Right lobe of liver (tissue), 6 donors: ENCODE data around the gene IL2RA. TPM values are rescaled to one million over a fixed set of nuclear protein-coding genes. Genes with fewer than 3 reads are reported as not detected.

Experiments
- ATAC-seq, 4 donors: fragments of 200-7000 bp; cut with Tn5 transposase; one replicate each; pipeline ENCODE4 v1.9.1; 2020; ENCODE audit warnings: mild to moderate bottlenecking in 4 of 4, moderate library complexity in 4 of 4
- DNase-seq, 3 donors: peaks; one replicate each; pipeline ENCODE4 v3.0.0-alpha.2; 2020
- H3K27ac ChIP-seq, 3 donors: fragments of 200-600 bp; one replicate each; pipeline ENCODE4 v1.8.0; 2022
- H3K27me3 ChIP-seq, 2 donors: fragments of 200-600 bp; one replicate each; pipeline ENCODE4 v1.8.0; 2022
- H3K36me3 ChIP-seq, 4 donors: fragments of 200-600 bp; sonication (generic) in 1 of 4; one replicate each; pipeline versions ENCODE4 v1.5.1 to v1.8.0; 2017 to 2022; ENCODE audit warnings: control low read depth in 1 of 4
- H3K4me1 ChIP-seq, 4 donors: fragments of 200-600 bp; sonication (generic) in 1 of 4; one replicate each; pipeline versions ENCODE4 v1.5.1 to v1.8.0; 2017 to 2022; ENCODE audit warnings: control low read depth in 1 of 4
- H3K4me3 ChIP-seq, 3 donors: fragments of 200-600 bp; one replicate each; pipeline ENCODE4 v1.8.0; 2022
- H3K9me3 ChIP-seq, 4 donors: fragments of 200-600 bp; sonication (generic) in 1 of 4; one replicate each; pipeline versions ENCODE4 v1.5.1 to v1.8.0; 2017 to 2022; ENCODE audit warnings: control low read depth in 1 of 4
- CTCF ChIP-seq, 4 donors: fragments of 200-600 bp in 3 of 4; fragments of 450-650 bp in 1 of 4; IDR thresholded peaks; one replicate each; pipeline versions ENCODE4 v1.5.1 to v1.8.0; 2016 to 2022; ENCODE audit warnings: antibody characterized with exemption in 4 of 4, mild to moderate bottlenecking in 2 of 4
- POLR2A ChIP-seq: fragments of 450-650 bp; IDR thresholded peaks from one replicate; pipeline ENCODE4 v1.6.1; 2017; ENCODE audit warnings: antibody characterized with exemption, mild to moderate bottlenecking
- WGBS: methylation state at CpG from one replicate; pipeline ENCODE4 v1.1.6; 2018; ENCODE audit warnings: low coverage, low lambda C conversion rate; ENCODE audit not compliant: insufficient coverage; ENCODE audit errors: missing lambda C conversion rate; 5-methylcytosine and 5-hydroxymethylcytosine counted together
- intact Hi-C, 2 donors: fragments of 100-400 bp; cut with DNase I; formaldehyde crosslinking; loops; one replicate each; pipeline versions ENCODE4 v1.11.2 to v1.14.1; 2022
- total RNA-seq, 6 experiments: library from RNA; depleted of rRNA in 2 of 6; stranded (reverse); fragments of >200 nt in 2 of 6; fragmentation: NEBNext Ultra II Directional in 3 of 6; extraction: Animal tissue kit (Norgen Biotek cat#: 25700) in 3 of 6; gene quantifications; one replicate each; pipeline versions ENCODE4 v1.1.0 to v1.2.4, GENCODE V29; 2016 to 2023
- donor health status: DM: no; HTN: yes; CAD: no.
- donor health status: DM: no; HTN: no; CAD: no.
- donor health status: DM: no; HTN: no; CAD: no.
- donor health status: DM: no; HTN: yes; CAD: no.
- donor health status: DM: no; HTN: yes; CAD: no.

Gene IL2RA
- total RNA-seq, 6 experiments from 2014 or later = 0.22 to 3.1 (median 0.97) TPM; not detected in 2

- no peaks in the 10 kb centered on the region for H3K27me3 ChIP-seq
- ATAC-seq = no peak
- H3K4me1 ChIP-seq = peaks cover 0 to 7% (median 2%) of the 10 kb centered on the region in 4 donors
- no peak overlapping the region for H3K4me3 ChIP-seq
- H3K36me3 ChIP-seq = no peaks in the 10 kb centered on the region
- TF ChIP-seq POLR2A (no peak), CTCF (IDR thresholded peaks at IDR 0.05) (no peak)
- intact Hi-C loops = no loop called here
- no peak overlapping the region for H3K27ac ChIP-seq
- DNase-seq = peak in 1 of 3 donors; percentile 21
- no peaks in the 10 kb centered on the region for H3K9me3 ChIP-seq
- WGBS = 74% methylated on average over 5 of the region's 9 CpGs
These were observed 80.6 kb downstream of the IL2RA start for GRCh38 chr10:5981529-5981928.

- DNase-seq = no peak
- intact Hi-C loops = no loop called here
- H3K4me3 ChIP-seq = peak overlapping the region; percentile 72 to 99 (median 83)
- WGBS = 18% methylated on average over 5 of the region's 6 CpGs
- peaks cover 0 to 14% (median 3%) of the 10 kb centered on the region in 4 donors for H3K4me1 ChIP-seq
- no peaks in the 10 kb centered on the region for H3K27me3 ChIP-seq
- no peaks in the 10 kb centered on the region for H3K9me3 ChIP-seq
- TF ChIP-seq CTCF (IDR thresholded peaks at IDR 0.05) (no peak), POLR2A (no peak)
- no peaks in the 10 kb centered on the region for H3K36me3 ChIP-seq
- H3K27ac ChIP-seq = peak overlapping the region; percentile 93 to 98 (median 98)
- no peak for ATAC-seq
These were observed 84.0 kb downstream of the IL2RA start for GRCh38 chr10:5978230-5978489.

GRCh38 chr10:5977471-5978229 lies 84.5 kb downstream of the IL2RA start, which contains the start of gene IL15RA:
IL15RA (minus strand) TSS chr10:5977543; CDS start chr10:5977492, 51 bp downstream.
- H3K4me1 ChIP-seq = peaks cover 0 to 19% (median 5%) of the 10 kb centered on the region in 4 donors
- H3K9me3 ChIP-seq = no peaks in the 10 kb centered on the region
- no peaks in the 10 kb centered on the region for H3K27me3 ChIP-seq
- ATAC-seq = peak; percentile 85 to 91 (median 88)
- DNase-seq = peak; percentile 88 to 94 (median 90)
- TF ChIP-seq POLR2A = peak; percentile 73
- peak; percentile 24 to 43 (median 32) for TF ChIP-seq CTCF (IDR thresholded peaks at IDR 0.05)
- peak within 1 kb of the TSS; percentile 72 to 99 (median 83) for H3K4me3 ChIP-seq
- H3K36me3 ChIP-seq = no peaks in the 10 kb centered on the region
- H3K27ac ChIP-seq = peak within 1 kb of the TSS; percentile 93 to 98 (median 98)
- 0% methylated on average over 2 of the region's 80 CpGs for WGBS
- intact Hi-C loops = no loop called here

GRCh38 chr10:5976512-5977470 lies 85.4 kb downstream of the IL2RA start:
- peak; percentile 64 to 76 (median 74) for DNase-seq
- WGBS = 2% methylated on average over 24 of the region's 82 CpGs

More at GRCh38 chr10:5976512-5977470, 85.4 kb downstream of the IL2RA start:
- TF ChIP-seq POLR2A (no peak), CTCF (IDR thresholded peaks at IDR 0.05) (no peak)
- no peaks in the 10 kb centered on the region for H3K36me3 ChIP-seq
- peak overlapping the region; percentile 93 to 98 (median 98) for H3K27ac ChIP-seq
- H3K27me3 ChIP-seq = no peaks in the 10 kb centered on the region
- H3K4me1 ChIP-seq = peaks cover 0 to 27% (median 10%) of the 10 kb centered on the region in 4 donors
- H3K4me3 ChIP-seq = peak overlapping the region; percentile 72 to 99 (median 83)
- ATAC-seq = peak; percentile 34 to 66 (median 60)
- intact Hi-C loops = no loop called here
- H3K9me3 ChIP-seq = no peaks in the 10 kb centered on the region
